Ishikawa (cell line): ENCODE results near the gene ATL1.
A peak's percentile ranks its signal among the peaks of the same experiment; 100 is the strongest.

Source experiments
- CEBPB ChIP-seq: IDR thresholded peaks from 2 replicates; pipeline ENCODE4 v1.6.1; 2012
- CREB1 ChIP-seq: IDR thresholded peaks from 2 replicates; pipeline ENCODE4 v1.6.1; 2012; ENCODE audit warnings: low read depth
- EGR1 ChIP-seq: IDR thresholded peaks from 2 replicates; pipeline ENCODE4 v1.6.1; 2012
- EP300 ChIP-seq: IDR thresholded peaks from 2 replicates; pipeline ENCODE4 v1.6.1; 2012; ENCODE audit warnings: borderline replicate concordance
- FOXM1 ChIP-seq: IDR thresholded peaks from 2 replicates; pipeline ENCODE4 v1.6.1; 2012; ENCODE audit warnings: low read depth, borderline replicate concordance
- NFIC ChIP-seq: IDR thresholded peaks from 2 replicates; pipeline ENCODE4 v1.6.1; 2012
- RAD21 ChIP-seq: IDR thresholded peaks from 2 replicates; pipeline ENCODE4 v1.6.1; 2012; ENCODE audit warnings: low read depth
- TAF1 ChIP-seq: IDR thresholded peaks from 2 replicates; pipeline ENCODE4 v1.6.1; 2012; ENCODE audit warnings: low read depth, mild to moderate bottlenecking
- TCF12 ChIP-seq: IDR thresholded peaks from 2 replicates; pipeline ENCODE4 v1.6.1; 2012; ENCODE audit warnings: low read depth
- ZBTB7A ChIP-seq: IDR thresholded peaks from 2 replicates; pipeline ENCODE4 v1.6.1; 2012; ENCODE audit warnings: low read depth
- TF ChIP-seq, protein P1 (sequence below): IDR thresholded peaks from 2 replicates; pipeline ENCODE4 v1.6.1; 2012

- no peak for TF ChIP-seq EP300
- no peak for TF ChIP-seq CEBPB
- no peak for TF ChIP-seq EGR1
- no peak for TF ChIP-seq NFIC
- TF ChIP-seq FOXM1 = no peak; the same call in 1 of the 2 replicates
- TF ChIP-seq, protein P1, sequence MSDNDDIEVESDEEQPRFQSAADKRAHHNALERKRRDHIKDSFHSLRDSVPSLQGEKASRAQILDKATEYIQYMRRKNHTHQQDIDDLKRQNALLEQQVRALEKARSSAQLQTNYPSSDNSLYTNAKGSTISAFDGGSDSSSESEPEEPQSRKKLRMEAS = peak; percentile 64
- TF ChIP-seq CREB1 = no peak
- TF ChIP-seq TAF1 = 0 out of 2 replicates have a peak, but pooled peaks have one; percentile 26
- TF ChIP-seq TCF12 = no peak; the same call in 1 of the 2 replicates
- no peak; the same call in 1 of the 2 replicates for TF ChIP-seq ZBTB7A
- TF ChIP-seq RAD21 = no peak
These were observed 28.1 kb upstream of the ATL1 start for GRCh38 chr14:50531595-50532501.
